PC-3 (cell line): ENCODE measurements around the gene LGALS4.
"Not testable (repeated sequence)": the region's sequence is repeated elsewhere in the genome, so short reads cannot be mapped to it uniquely, and the experiment has no call there.

Source experiments
- EZH2 ChIP-seq: fragments of 300-600 bp; sonication (generic); IDR thresholded peaks from one replicate; pipeline ENCODE4 v1.6.1; 2017; ENCODE audit warnings: antibody characterized with exemption, mild to moderate bottlenecking, low read length; ENCODE audit not compliant: unreplicated experiment
- EZH2phosphoT487 ChIP-seq: fragments of 300-600 bp; sonication (generic); IDR thresholded peaks from 2 replicates; pipeline ENCODE4 v1.6.1; 2018; ENCODE audit warnings: mild to moderate bottlenecking, antibody characterized with exemption, low read length, borderline replicate concordance
- TF ChIP-seq, protein P1 (sequence below): fragments of 300-600 bp; sonication (generic); conservative IDR thresholded peaks from 2 replicates; pipeline ENCODE4 v1.5.1; 2017; ENCODE audit warnings: antibody characterized with exemption, low read depth, mild to moderate bottlenecking, low read length

DNA sequence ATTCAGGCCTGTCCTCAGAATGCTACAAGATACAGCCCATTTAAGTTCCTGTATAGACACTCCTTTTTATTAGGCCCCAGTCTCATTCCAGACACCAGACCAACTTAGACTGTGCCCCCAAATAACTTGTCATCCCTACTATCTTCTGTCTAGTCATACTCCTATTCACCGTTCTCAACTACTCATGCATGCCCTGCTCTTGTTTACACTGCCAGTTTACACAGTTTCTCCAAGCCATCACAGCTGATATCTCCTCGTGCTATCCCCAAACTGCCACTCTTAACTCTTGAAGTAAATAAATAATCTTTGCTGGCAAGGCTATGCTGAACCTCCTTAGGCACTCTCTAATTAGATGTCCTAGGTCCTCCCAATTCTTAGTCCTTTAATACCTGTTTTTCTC lies 58.5 kb downstream of the LGALS4 start:
- TF ChIP-seq, protein P1, sequence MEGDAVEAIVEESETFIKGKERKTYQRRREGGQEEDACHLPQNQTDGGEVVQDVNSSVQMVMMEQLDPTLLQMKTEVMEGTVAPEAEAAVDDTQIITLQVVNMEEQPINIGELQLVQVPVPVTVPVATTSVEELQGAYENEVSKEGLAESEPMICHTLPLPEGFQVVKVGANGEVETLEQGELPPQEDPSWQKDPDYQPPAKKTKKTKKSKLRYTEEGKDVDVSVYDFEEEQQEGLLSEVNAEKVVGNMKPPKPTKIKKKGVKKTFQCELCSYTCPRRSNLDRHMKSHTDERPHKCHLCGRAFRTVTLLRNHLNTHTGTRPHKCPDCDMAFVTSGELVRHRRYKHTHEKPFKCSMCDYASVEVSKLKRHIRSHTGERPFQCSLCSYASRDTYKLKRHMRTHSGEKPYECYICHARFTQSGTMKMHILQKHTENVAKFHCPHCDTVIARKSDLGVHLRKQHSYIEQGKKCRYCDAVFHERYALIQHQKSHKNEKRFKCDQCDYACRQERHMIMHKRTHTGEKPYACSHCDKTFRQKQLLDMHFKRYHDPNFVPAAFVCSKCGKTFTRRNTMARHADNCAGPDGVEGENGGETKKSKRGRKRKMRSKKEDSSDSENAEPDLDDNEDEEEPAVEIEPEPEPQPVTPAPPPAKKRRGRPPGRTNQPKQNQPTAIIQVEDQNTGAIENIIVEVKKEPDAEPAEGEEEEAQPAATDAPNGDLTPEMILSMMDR, result not testable (repeated sequence)
- not testable (repeated sequence) for TF ChIP-seq EZH2, EZH2phosphoT487
